MG63 (cell line): Measurements from ENCODE around the gene CFC1. TPM values are rescaled to one million over a fixed set of nuclear protein-coding genes. Genes with fewer than 3 reads are reported as not detected.
"Not testable (repeated sequence)": the region's sequence is repeated elsewhere in the genome, so short reads cannot be mapped to it uniquely, and the experiment has no call there.

ENCODE experiments used
- DNase-seq: peaks from one replicate; pipeline ENCODE4 v3.0.0-alpha.2; 2020
- H3K27me3 ChIP-seq: fragments of 250-450 bp; sonication (Bioruptor Pico); 2 replicates; pipeline ENCODE4 v1.5.1; 2020; ENCODE audit warnings: mild to moderate bottlenecking, moderate library complexity
- H3K36me3 ChIP-seq: fragments of 250-450 bp; sonication (Bioruptor Pico); 2 replicates; pipeline ENCODE4 v1.5.1; 2020; ENCODE audit warnings: mild to moderate bottlenecking, moderate library complexity
- H3K4me3 ChIP-seq: fragments of 250-450 bp; sonication (Bioruptor Pico); 2 replicates; pipeline ENCODE4 v1.5.1; 2020; ENCODE audit warnings: mild to moderate bottlenecking, moderate library complexity
- H3K9me3 ChIP-seq: fragments of 250-450 bp; sonication (Bioruptor Pico); 2 replicates; pipeline ENCODE4 v1.5.1; 2020; ENCODE audit warnings: mild to moderate bottlenecking, moderate library complexity
- total RNA-seq: library from RNA; depleted of rRNA; stranded (reverse); fragments of >200 nt; shearing (Covaris generic); gene quantifications from 2 replicates; pipeline ENCODE4 v1.2.3, GENCODE V29; 2014; ENCODE audit warnings: low replicate concordance; rRNA removed

The CFC1 gene
- total RNA-seq: not detected in 2 replicates

- not testable (repeated sequence) for H3K4me3 ChIP-seq, DNase-seq, H3K9me3 ChIP-seq, H3K36me3 ChIP-seq, H3K27me3 ChIP-seq
Observed at GRCh38 chr2:130599393-130599792, at the start of gene CFC1. CFC1 (minus strand) TSS chr2:130599575; CDS start chr2:130599287, 288 bp downstream.

GRCh38 chr2:130641688-130642087 is 42.3 kb upstream of the CFC1 start:
- not testable (repeated sequence) for H3K9me3 ChIP-seq, H3K36me3 ChIP-seq, DNase-seq, H3K4me3 ChIP-seq, H3K27me3 ChIP-seq

- H3K36me3 ChIP-seq, H3K27me3 ChIP-seq: not testable (repeated sequence)
Observed at GRCh38 chr2:130638973-130639372, 39.6 kb upstream of the CFC1 start.

GRCh38 chr2:130628784-130629475 is 29.6 kb upstream of the CFC1 start:
- not testable (repeated sequence) for H3K4me3 ChIP-seq, DNase-seq, H3K9me3 ChIP-seq, H3K36me3 ChIP-seq, H3K27me3 ChIP-seq

More at GRCh38 chr2:130638973-130639372, 39.6 kb upstream of the CFC1 start:
- H3K4me3 ChIP-seq, DNase-seq, H3K9me3 ChIP-seq: not testable (repeated sequence)

GRCh38 chr2:130611140-130611539 is 11.8 kb upstream of the CFC1 start, which contains the start of gene POTEJ:
POTEJ (plus strand) TSS chr2:130611440; CDS start chr2:130611533, 93 bp downstream.
- not testable (repeated sequence) for H3K27me3 ChIP-seq, H3K9me3 ChIP-seq, H3K36me3 ChIP-seq, DNase-seq, H3K4me3 ChIP-seq

- H3K36me3 ChIP-seq, DNase-seq, H3K4me3 ChIP-seq, H3K27me3 ChIP-seq, H3K9me3 ChIP-seq: not testable (repeated sequence)
Observed at GRCh38 chr2:130610486-130610885, 11.1 kb upstream of the CFC1 start.

GRCh38 chr2:130609002-130609920 is 9.9 kb upstream of the CFC1 start:
- H3K27me3 ChIP-seq, H3K36me3 ChIP-seq, H3K4me3 ChIP-seq, DNase-seq, H3K9me3 ChIP-seq: not testable (repeated sequence)

GRCh38 chr2:130608276-130609001 is 9.1 kb upstream of the CFC1 start:
- DNase-seq, H3K4me3 ChIP-seq, H3K36me3 ChIP-seq, H3K9me3 ChIP-seq, H3K27me3 ChIP-seq: not testable (repeated sequence)

GRCh38 chr2:130601648-130602302 is 2.4 kb upstream of the CFC1 start:
- not testable (repeated sequence) for H3K36me3 ChIP-seq, H3K4me3 ChIP-seq, DNase-seq

GRCh38 chr2:130599926-130600325 is 551 bp upstream of the CFC1 start:
- H3K4me3 ChIP-seq, H3K27me3 ChIP-seq, H3K36me3 ChIP-seq, H3K9me3 ChIP-seq, DNase-seq: not testable (repeated sequence)

More at GRCh38 chr2:130601648-130602302, 2.4 kb upstream of the CFC1 start:
- H3K9me3 ChIP-seq, H3K27me3 ChIP-seq: not testable (repeated sequence)

GRCh38 chr2:130598463-130598862 is 912 bp downstream of the CFC1 start:
- not testable (repeated sequence) for H3K36me3 ChIP-seq, H3K4me3 ChIP-seq, DNase-seq, H3K9me3 ChIP-seq, H3K27me3 ChIP-seq

GRCh38 chr2:130597994-130598393 is 1.4 kb downstream of the CFC1 start:
- DNase-seq, H3K36me3 ChIP-seq, H3K9me3 ChIP-seq, H3K4me3 ChIP-seq, H3K27me3 ChIP-seq: not testable (repeated sequence)

GRCh38 chr2:130596757-130597156 is 2.6 kb downstream of the CFC1 start:
- H3K27me3 ChIP-seq, H3K36me3 ChIP-seq, H3K9me3 ChIP-seq, DNase-seq, H3K4me3 ChIP-seq: not testable (repeated sequence)

GRCh38 chr2:130594011-130594410 is 5.4 kb downstream of the CFC1 start:
- H3K27me3 ChIP-seq, H3K4me3 ChIP-seq, H3K36me3 ChIP-seq, H3K9me3 ChIP-seq, DNase-seq: not testable (repeated sequence)

GRCh38 chr2:130592791-130593414 is 6.5 kb downstream of the CFC1 start:
- not testable (repeated sequence) for H3K9me3 ChIP-seq, H3K4me3 ChIP-seq, DNase-seq, H3K27me3 ChIP-seq, H3K36me3 ChIP-seq

- not testable (repeated sequence) for H3K27me3 ChIP-seq, H3K36me3 ChIP-seq, H3K9me3 ChIP-seq, DNase-seq, H3K4me3 ChIP-seq
Observed at GRCh38 chr2:130590842-130591359, 8.5 kb downstream of the CFC1 start.
